IPS-NIHi7 (cell line): Measurements from ENCODE around the gene BNC2.
"Not testable (repeated sequence)": the region's sequence is repeated elsewhere in the genome, so short reads cannot be mapped to it uniquely, and the experiment has no call there.

Experiments used
- DNase-seq: peaks from one replicate; pipeline ENCODE4 v3.0.0; 2012; ENCODE audit warnings: mixed read lengths; ENCODE audit errors: extremely low spot score

The BNC2 gene

DNA sequence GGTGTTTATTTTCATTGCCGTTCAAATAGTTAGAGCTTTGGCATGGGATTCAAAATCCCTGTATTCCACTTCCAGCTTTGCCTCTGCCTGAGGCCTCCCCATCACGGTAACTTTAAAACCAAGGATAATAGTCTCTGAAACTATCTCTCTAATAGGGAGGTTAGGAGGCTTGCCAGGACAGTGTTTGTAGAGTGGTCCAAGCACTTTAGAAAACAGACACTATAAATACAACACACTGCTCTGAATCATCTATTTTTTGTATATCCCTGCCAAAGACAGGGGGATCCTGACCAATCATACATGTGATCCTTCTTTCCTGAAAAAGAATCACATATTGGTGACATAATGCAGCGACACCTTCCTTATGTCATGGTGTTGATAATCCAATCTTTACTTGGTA is 326.8 kb downstream of the BNC2 start:
- DNase-seq: no peak

DNA sequence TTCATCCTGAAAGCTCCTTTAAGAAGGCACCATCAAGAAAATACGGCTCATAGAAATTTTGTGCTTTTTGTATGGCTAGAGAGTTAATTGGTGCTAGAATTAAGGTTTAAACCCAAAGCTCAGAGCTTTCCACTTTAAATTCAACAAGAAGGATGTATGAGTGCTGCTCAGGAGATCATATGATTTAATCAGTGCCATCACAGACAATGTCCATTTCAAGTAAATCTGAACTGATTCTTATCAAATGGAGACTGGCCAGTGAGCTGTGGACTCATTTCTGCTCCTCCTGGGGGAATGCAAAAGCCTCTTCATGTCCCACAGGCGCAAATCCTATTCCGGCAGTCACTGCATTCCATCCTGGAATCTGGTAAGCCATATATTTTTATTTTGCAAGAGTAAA is 327.2 kb downstream of the BNC2 start:
- DNase-seq: no peak

DNA sequence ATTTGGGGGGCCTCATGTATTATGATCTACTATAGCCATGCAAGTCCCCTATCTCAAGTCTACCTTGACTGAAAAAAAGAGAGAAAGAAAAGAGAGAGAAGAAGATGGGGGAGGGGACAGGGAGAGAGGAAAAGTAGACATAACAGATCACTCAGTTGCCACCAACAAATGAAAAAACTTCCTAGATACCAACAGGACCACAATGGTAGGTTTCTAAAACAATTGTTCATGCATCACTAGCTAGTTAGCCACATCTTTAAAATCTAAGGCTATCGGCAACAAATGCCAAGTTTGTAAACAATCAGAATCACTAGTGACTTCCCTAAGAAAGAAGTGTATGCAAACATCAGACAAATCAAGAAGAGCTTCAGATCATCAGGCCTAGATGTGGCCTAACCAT is 328.2 kb downstream of the BNC2 start:
- DNase-seq: no peak

DNA sequence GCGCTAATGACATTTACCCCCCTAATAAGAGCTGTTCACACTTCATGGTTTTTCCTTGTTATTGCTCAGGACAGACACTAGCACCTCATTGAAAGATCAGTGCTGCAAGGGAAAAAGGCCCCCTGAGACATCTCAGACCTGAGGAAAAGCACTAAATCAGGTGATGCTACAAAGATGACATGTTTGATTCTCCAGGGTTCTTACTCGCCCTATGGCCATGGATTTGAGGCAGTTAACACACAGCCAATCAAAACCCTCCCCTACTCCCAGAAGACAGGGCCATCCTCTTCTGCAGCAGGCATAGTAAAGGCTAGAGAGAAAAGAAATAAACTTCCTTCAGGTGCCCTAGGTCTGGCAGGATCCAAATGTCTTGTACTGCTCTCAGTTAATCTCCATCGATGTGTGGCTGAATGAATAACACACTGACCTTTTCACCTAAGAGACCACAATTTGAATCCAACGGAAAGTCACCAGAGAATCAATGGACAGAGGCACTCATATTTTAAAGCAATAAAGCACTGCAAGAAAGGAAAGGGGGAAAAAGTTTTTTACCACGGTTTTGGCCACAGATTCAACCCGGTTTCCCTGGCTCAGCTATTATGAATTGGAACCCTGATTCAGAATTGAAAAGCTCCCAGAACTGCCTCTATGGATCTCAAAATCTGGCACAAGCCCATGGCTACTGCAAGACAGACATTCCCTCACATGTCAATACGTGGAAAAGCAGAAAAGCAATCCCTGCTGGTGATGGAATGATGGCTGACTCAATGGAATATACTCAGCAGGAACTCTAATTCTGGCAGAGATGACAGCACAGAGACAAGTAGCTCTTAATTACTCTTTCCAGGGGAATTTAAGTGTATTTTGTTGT is 329.5 kb downstream of the BNC2 start:
- no peak for DNase-seq

DNA sequence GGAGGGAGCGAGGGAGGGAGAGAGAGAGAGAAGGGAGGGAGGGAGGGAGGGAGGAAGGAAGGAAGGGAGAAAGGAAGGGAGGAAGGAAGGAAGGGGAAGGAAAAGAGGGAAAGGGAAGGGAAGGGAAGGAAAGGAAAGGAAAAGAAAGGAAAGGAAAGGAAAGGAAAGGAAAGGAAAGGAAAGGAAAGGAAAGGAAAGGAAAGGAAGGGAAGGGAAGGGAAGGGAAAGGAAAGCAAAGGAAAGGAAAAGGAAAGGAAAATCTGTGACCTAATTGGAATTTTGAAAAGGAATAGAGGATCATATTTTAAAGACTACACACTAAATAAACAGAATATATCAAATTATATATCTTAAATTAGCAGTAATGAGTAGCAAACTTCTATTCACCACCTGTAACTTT is 330.8 kb downstream of the BNC2 start:
- not testable (repeated sequence) for DNase-seq

DNA sequence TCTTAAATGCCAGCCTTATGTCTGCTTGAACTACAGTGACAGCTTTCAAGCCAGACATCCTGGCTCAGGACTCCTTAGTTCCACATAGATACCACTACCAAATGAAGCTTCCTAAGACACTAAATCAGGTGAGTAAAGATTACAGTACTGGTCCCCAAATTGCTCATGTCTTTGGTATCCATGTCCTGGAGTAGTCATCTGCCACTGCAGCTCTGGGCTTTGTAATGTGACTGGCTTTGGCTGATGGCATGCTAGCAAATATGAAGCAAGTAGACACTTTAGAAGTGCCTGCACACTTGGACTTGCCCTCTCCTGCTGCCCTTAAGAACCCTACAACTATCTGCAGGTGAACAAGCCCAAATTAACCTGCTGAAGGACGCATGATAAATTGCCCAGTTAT is 334.9 kb downstream of the BNC2 start:
- DNase-seq: no peak

DNA sequence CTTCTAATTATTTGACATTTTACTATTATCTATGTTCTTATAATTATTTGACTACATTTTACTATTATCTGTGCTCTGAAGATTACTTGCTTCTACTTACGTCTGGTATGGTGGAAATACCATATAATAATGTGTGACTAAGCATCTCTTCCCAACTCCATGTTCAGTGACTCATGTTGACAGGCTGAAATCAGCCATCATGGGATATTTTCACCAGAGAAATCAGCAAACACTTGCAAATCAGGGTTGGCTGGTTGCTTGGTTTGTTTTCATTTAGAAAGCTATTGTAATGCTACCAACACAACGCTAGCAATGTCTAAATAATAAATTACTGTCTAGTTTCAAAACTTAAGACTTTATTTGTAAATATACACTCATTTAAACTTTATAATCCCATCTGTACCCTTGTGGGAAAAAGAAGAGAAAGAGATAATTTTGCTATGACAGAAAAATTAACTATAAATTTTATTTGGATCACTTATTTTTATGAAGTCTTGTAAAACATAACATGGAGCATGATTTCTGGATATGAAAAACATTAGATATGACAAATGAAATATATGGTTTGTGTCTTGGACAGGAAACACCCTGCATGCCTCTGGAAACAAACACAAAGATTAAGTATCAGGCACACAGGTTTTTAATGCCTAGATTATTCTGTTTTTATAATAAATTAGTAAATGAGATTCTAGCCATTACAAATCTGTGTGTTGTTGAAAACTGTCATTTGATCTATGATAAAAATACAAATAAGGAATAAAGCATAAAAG is 337.6 kb downstream of the BNC2 start:
- no peak for DNase-seq

DNA sequence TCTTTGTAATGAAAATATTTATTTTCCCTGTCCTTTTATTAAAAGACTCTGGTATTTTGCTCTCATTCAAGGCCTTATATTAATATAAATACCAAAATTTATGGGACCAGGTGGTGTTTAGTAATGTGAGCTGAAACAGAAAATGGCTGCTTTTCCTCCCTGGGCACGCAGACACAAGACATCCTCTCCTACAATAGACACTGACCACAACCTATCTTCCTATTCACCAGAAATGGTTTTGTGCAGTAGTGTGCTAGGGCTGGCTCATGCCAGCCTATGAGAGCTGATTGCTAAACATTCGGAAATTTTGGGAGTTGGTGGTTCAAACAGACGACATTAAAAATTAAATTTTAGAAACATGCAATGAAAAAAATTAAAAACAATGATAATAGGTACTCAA is 338.2 kb downstream of the BNC2 start:
- no peak for DNase-seq

DNA sequence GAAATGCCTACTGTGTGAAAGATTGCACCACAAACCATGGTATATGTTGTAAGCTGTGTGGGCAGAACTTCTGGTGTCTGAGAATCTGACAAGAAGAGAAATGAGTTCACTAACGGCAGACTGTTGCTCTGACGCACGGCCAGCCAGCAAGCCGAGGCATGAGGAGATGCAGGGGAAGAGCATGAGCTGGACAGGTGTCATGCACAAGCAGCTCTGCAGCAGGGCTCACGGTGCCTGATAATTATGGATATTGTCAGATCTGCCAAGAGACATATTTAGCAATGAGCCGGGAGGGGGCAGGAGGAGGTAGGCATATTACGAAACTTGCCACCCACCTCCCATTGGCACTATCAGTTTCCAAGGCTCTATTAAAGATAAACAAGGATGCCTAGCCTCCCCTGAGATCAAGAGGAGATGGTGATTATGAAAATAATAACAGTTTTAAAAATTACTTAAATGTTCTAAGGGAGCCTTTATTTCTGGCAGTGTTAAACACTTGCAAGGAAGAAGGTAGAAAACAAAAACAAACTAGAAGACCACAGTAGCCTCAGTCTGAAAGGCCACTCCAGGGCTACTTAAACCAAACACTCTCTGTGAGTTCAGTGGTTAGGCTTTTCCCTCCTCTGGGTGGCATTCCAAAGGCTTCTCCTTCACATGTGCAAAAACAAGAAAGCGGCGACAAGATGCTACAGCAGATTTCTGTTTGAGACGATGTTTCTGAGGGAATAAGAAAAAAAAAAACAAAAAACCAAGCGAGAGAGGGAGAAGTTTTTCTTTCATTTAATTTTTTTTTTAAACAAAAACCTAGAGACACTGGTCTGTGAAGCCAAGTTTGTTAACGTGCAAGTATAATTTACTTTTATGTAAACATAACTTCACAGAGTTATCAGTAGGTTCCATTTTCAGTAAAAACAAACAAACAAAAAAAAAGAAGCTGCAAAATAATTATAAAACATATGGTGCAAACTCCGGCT is 339.5 kb downstream of the BNC2 start:
- DNase-seq: no peak

DNA sequence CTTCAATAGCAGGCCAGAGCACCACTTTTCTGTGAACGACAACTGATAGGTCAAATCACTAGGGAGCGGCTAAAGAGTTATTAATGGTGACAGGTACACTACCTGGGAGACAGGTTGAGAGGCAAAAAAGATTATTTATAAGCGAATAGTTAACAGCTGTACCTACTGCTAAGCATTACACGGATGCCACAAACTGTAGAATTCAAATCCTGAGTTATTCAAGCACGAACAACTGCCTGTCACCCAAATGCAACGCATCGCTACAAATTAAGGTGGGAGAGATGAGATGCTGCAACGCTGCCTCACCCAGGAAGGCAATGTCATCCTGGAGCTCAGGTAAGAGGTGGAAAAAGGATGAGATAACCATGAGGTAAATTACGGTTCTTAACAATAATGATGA is 342.9 kb downstream of the BNC2 start:
- no peak for DNase-seq

DNA sequence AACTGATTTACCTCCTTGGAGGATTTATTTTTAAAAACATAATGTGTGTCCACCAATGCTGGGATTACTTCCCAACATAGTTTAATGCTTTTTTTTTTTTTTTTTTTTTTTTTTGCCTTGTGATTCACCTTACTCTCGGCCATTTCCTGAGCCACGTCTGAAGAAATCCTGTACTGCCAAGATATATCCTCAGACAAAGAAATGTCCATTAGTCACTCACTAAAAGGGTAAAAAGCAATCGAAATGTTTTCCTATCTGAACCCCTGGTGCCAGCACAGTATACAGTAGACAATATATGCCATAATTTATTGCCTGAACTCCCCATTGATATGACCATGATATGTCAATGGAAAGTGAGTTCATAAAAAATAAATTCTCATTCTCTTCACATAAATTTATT is 344.1 kb downstream of the BNC2 start:
- no peak for DNase-seq

DNA sequence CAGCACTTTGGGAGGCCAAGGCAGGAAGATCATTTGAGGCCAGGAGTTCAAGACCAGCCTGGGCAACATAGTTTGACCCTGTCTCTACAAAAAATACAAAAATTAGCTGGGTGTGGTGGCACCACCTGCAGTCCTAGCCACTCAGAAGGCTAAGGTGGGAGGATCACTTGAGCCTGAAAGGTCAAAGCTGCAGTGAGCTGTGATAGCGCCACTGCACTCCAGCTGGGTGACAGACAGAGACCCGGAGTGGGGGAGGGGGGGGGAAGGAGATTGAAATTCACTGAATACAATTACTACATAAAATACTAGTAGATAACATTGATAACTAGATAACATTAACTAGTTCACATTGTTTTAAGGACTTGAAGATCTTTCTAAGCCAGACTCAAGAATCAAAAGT is 345.6 kb downstream of the BNC2 start:
- DNase-seq: no peak

DNA sequence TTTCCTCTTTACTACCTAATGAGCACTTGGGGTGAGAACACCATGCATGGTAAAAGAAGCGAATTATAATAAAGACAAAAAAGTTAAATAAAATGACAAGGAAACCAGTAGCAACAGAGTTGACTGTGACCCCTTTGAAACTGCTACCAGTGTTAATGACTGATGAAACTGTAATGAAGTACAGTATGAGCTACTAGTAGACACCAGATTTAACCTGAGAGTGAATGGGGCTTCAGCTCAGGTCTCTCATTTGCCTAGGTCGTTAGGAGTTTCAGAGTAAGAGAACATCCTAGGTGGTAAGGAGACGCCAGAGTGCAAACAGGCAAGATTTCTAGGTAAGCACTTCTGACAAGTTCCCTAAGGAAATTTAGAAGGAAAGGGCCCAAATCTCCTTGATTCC is 346.4 kb downstream of the BNC2 start:
- DNase-seq: no peak

DNA sequence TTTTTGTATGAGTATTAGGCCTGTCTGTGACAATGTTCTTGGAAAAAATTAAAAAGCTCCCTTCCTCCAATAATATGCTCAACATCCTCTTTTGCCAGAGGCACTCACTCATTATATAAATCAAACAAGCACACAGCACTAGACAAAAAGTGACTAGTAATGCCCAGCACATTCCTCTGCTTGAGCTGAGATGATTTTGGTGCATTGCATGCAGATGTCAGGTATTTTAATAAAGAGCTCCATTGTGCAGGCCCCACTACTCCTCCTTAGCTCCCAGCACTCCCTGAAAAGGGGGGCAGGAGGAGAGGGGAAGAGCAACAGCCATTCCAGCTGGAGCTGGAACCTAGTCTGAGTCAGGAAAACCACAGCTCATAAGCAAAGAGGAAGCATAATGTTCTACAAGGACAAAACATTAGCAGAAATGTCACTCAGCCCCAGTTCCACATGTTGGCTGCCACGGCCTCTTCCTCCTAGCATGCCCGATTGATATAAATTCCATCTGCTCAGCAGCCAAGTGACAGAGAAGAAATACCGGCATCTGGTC is 348.5 kb downstream of the BNC2 start:
- no peak for DNase-seq

DNA sequence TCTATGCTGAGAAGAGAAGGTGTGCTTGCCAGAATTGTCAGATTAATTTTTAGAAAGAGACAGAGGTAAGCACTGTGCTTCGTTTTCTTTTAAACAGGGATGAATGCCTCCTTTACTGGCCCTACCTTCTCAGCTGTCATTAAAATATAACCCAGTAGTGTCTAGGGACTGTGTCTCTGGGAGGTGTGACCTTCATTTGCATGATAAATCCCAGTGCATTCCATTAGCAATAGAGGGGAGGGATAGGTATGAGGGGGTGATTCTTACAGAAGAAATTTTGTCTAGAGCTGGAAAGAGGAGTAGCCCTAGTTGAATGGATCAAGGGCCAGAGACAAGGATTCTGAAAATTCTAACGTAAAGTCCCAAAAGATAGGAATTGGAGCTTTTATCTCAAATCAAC is 351.5 kb downstream of the BNC2 start:
- DNase-seq: no peak

DNA sequence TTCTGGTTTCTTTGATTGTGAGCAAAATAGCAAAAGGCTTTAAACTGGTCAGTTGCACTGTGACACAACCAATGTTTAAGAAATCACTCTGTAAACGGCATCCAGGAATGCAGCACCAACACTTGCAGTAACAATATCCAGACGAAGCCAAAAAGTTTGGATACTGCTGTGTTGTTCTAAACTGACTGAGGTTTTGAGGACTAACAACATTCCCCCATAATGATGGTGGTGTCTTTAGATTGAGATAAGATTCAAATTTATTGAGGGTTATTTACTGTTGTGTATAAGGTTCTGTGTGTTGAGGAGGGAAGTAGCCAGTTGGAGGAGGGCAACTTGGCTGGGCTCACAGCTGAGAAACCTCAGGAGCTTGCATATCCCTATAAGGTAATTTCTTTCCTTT is 353.6 kb downstream of the BNC2 start:
- no peak for DNase-seq

DNA sequence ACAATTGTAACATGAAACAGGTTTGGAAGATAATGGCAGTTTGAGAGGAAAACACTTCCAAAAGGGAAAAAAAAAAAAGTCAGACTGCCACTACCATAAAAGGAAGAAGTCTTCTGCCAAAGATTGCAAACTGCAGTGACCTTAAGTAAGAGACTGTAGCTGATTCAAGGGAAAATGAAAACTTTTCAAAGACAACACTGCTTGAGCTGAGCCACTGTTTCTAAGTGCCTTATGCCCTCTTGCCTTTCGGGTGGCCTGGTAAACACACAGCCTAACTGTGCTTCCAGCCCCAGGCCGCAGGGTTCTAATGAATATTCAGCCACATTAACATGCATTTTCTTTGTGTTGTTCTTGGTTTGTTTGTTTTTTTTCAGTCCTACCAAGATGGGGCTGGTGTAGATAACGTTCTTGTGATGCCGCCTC is 354.6 kb downstream of the BNC2 start:
- peak; percentile 62 for DNase-seq

DNA sequence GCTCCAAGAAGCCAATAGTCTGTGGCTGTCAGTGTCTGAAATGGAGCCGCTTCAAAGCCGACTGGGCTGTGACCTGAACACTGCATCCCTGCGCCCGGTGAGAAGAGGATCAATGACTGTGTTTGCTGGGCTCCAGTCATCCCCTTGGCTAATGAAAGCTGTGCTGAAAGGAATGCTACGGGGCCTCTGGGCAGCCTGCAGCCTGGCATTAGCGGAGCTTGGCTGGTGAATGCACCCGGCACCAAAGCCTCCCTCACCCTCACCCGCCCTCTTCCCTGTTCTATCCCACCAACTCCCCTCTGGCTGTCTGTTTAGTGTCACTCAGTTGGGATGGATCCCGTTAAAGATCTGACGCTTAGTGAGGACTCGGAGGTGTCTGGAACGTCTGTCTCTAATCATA is 355.3 kb downstream of the BNC2 start:
- DNase-seq: peak; percentile 22

DNA sequence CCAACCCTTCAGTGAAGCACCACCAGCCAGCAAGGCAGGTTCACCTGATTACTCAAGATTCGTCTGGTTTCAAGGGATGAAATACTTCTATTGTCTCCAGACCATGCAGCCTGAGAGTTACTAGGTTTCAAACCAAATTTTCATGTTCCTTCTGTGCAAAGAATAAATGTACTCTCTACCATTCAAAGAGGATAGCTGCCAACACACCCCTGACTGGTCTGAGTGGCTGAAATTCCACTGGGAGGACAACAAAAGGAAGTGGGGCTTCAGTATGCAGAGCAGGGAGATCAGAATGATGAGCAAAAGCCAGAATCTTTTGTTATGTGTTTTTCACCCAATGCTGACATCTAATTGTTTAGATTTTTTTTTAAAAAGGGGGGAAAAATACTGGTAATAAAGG is 356.3 kb downstream of the BNC2 start:
- DNase-seq: peak; percentile 32

DNA sequence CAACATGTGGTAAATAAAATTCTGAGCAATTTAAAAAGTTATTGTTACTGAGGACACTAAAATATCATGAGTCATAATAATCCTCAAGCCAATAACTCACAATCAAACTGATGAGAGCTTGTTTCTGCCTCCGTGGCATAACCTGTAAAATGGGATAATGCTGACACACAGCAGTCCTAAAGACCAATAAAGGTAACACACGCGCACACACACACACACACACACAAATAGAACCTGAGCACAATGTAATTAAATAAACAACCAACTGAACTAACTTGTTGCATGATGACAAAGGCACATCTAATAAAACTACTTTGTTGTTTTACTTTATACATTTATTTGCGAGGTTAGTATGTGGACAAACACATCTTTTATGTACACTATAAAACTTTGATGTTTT is 358.2 kb downstream of the BNC2 start:
- DNase-seq: no peak

DNA sequence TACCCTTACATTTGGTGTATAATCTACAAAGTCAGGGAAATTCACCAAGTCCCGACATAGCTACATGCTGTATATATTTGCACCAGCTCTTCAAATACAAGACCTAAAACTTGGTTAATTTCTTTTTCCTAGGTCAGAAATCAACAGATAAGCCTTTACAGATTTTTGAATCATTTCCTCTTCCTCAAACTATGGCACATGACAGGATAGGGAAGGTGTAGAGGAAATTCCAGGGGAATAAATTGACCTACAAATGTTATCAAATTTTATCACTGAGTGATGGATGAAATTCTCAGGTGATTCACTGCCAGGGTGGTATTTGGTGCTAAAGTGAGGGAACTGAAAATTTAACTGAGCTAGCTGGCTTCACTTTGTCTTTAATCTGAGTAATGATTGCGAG is 360.0 kb downstream of the BNC2 start:
- no peak for DNase-seq

DNA sequence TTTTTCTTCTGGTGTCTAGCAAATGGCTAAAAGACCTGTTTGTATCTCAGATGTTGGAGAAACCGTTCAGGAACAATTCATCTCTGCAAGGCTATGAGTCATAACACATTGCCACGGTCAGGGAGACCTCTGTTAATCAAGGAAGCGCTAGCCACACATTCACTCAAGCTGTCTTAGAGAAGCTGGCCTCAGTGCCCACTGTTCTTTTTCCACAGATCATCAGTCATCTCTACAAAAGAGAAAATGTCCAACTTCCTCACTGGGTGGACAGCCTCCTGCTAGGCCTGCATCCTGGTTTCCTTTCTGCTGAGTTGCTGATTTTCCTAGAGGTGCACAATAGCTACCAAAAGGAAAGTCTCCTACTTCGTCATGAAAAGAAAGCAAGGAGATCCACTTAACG is 360.5 kb downstream of the BNC2 start:
- DNase-seq: no peak
